HG03135 (cell line): ENCODE results near the gene HIC2.
"Not testable (repeated sequence)": the region's sequence is repeated elsewhere in the genome, so short reads cannot be mapped to it uniquely, and the experiment has no call there.

Experiments
- ATAC-seq: cut with Tn5 transposase; IDR thresholded peaks from one replicate; pipeline ENCODE4 v1.9.1; 2021; ENCODE audit warnings: mild to moderate bottlenecking, moderate library complexity; ENCODE audit not compliant: unreplicated experiment

HIC2 gene

DNA sequence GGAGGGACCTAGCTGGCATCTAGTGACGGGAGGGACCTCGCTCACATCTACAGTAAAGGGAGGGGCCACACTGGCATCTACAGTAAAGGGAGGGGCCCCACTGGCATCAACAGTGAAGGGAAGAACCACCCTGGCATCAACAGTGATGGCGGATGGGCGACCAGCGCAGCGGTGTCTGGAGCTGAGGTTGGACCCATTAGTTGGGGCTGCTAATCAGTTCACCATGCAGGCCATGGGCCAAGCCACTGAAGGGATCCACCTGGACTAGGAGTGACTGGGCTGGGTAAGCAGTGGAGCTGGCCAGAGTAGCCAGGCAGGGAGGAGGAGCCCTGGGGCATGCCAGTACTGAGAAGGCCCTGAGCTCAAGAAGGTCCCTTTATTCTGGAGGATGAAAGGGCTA lies 73.4 kb downstream of the HIC2 start:
- not testable (repeated sequence) for ATAC-seq

DNA sequence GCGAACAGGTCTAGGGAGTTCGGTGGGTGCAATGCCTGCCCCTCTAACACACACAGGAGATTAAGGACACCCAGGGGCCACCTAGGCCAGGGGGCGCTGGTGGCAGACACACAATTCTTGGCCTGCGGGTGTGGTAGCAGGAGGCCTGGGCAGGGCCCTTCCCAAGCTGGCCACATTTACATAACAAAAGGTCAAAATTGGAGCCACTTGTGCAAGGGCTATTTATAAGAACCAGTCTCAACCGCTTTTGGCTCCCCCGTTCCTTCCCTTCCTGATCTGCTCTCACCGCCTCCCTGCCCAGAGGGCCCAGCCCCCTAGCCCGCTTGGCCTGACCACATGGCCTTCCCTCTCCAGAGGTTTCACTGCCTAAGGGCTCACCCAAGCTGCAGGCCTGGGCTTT lies 75.1 kb downstream of the HIC2 start:
- ATAC-seq, result not testable (repeated sequence)

DNA sequence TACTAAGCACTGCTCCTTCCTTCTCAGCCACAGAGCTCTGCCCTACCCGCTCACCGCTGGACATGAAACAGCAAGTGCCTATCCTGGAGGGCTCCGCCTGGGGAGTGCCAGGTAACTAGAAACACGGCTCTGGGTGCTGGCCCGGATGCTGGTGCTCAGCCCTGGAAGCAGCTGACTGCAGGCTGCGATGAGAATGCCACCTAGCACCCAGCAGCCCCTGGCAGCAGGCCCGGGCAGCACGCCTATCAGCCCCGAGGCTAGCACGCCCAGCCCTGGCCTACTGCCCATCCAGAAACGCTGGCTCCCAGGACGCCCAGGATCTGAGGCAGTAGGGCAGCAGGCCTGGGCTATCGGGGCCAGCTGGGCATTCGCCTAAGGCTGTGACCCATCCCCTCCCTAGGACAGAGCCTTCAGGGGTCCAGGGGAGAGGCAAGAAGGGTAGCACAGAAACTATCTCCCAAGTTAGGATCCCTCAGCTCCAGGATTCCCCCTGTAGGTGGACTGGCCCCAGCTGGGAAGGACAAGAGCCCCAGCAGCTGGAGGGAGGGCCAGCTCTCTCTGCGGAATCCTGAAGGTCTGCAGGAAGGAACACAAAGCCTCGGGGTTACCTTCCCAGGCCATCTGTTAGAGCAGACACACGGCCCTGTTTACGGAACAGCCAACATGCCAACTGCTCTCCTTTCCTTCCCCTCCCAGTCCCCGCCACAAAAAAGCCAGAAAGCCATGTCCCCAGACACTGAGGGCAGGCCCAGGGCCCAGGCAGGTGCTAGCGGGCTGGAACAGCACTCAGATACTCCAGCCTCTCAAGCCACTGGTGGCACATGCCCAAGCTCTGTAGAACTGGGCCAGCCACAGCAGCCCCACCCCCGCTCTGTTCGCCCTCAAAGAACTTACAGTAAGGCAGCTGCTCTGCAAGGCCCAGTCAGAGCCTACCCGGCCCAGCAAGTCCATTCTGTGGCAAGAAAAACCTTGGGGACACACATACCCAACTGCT lies 76.9 kb downstream of the HIC2 start:
- ATAC-seq, result not testable (repeated sequence)

DNA sequence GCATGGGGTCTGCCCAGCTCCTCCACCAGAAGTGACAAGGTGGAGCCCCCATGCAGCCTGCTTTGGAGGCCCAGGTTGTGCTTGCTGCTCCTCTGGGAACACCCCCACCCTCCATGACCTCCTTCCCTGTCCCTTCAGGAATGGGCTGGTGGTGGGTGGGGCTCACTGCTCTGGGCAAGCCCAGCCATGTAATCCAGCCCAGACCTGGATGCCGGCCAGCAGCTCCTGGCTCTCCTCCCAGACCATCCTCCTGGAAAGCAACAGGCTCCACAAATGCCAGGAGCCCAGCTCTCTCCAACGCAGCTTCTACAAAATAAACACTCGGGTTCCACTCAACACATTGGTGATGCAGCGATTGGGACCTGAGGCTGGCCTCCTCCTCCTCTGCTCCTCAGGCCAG lies 80.8 kb downstream of the HIC2 start:
- not testable (repeated sequence) for ATAC-seq

DNA sequence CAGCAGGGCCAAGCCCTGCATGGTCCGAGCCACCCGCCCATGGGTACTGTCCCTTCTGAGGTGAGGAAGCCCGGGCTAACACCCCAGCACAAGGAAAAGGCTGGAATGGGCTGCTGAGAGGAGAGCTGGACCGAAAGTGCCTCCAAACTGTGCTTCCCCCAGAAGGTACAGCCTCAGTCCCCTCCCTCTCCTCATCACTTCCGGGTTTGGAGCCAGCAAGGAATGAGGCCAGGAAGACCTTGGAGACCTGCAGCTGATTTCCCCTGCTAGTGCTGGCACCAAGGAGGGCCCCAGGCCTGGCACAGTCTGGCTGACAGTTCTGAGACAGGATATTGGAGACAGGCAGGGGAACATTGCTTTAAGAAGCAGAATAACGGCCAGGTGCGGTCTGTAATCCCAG lies 81.3 kb downstream of the HIC2 start:
- not testable (repeated sequence) for ATAC-seq

DNA sequence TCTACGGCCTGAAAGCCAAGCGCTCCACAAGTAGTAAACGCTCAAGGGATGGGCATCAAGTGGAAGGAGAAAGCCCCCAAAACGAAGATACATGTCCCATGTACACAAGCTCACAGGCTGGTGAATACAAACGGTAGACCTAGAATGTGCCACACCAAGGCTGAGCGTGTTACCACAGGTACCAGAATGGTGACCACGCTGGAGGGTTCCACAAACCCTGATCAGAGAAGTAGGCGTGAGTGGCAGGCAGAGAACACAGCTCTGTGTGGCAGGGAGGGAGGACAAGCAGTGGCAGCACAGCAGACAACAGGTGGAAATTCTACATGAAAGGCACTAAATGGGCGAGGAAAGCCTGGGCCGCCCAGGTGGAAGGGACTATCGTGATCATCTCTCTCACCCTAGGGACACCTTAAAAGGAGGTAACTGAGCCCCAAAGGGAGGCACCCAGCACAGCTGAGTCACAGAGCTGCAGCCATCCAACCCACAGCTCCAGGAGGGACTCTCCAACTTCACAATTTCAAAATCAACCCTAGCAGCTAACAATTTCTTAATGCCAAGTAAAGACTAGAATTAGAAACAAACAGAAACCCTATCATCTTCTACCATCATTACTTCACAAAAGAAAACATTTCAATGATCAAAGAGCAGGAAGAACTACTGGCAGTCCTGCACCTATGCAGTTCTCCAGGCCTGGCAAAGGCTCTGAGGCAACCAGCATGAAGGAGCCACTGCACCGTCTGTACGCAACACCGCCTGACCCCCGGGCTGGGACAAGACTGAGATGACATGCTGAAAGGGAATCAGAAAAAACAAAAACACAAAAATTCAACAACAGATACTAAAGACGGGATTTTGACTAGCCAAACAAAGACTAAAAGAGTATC lies 82.7 kb downstream of the HIC2 start:
- not testable (repeated sequence) for ATAC-seq
